ENCODE data around the gene KBTBD6.
A peak's percentile ranks its signal among the peaks of the same experiment; 100 is the strongest.

The KBTBD6 gene

GRCh38 chr13:41132512-41133152 lies at the start of gene KBTBD6:
TSS of gene KBTBD6 (minus strand) at chr13:41132802. CDS start at chr13:41132511, 291 bp downstream.
- TF ChIP-seq CREB5 (CRISPR knock-in tag; IDR thresholded peaks at IDR 0.05; ENCODE audit: low read depth): no peak
- TF ChIP-seq TSHZ2 (CRISPR knock-in tag; IDR thresholded peaks at IDR 0.05): peak; percentile 64
- TF ChIP-seq ISL1 (CRISPR knock-in tag; IDR thresholded peaks at IDR 0.05): no peak
- no peak for TF ChIP-seq ZC3H10 (CRISPR knock-in tag; IDR thresholded peaks at IDR 0.05)
- peak; percentile 99 for ATAC-seq

GRCh38 chr13:41182231-41182630 lies 49.6 kb upstream of the KBTBD6 start:
- ATAC-seq: no peak

GRCh38 chr13:41179593-41180250 lies 47.1 kb upstream of the KBTBD6 start:
- no peak for TF ChIP-seq RARB (CRISPR knock-in tag; IDR thresholded peaks at IDR 0.05)
- no peak for TF ChIP-seq GLIS3 (CRISPR knock-in tag; IDR thresholded peaks at IDR 0.05)
- no peak for TF ChIP-seq CSRNP3 (CRISPR knock-in tag; IDR thresholded peaks at IDR 0.05)
- TF ChIP-seq POU6F1 (CRISPR knock-in tag; IDR thresholded peaks at IDR 0.05; ENCODE audit: borderline replicate concordance, low read depth): no peak
- no peak for TF ChIP-seq SNAI2 (CRISPR knock-in tag; IDR thresholded peaks at IDR 0.05)
- no peak for TF ChIP-seq ZC3H10 (CRISPR knock-in tag; IDR thresholded peaks at IDR 0.05)
- TF ChIP-seq PPARA (CRISPR knock-in tag; IDR thresholded peaks at IDR 0.05; ENCODE audit: borderline replicate concordance): no peak
- no peak for TF ChIP-seq OSR1 (CRISPR knock-in tag; IDR thresholded peaks at IDR 0.05)
- no peak for TF ChIP-seq ZNF565 (CRISPR knock-in tag; conservative IDR thresholded peaks at IDR 0.05; ENCODE audit: low read depth)
- no peak for TF ChIP-seq ISL1 (CRISPR knock-in tag; IDR thresholded peaks at IDR 0.05)
- no peak for TF ChIP-seq CREB5 (CRISPR knock-in tag; IDR thresholded peaks at IDR 0.05; ENCODE audit: low read depth)
- TF ChIP-seq ZFP3 (CRISPR knock-in tag; IDR thresholded peaks at IDR 0.05): no peak
- peak; percentile 54; the same call in 2 of the 3 replicates for ATAC-seq

More at GRCh38 chr13:41182231-41182630, 49.6 kb upstream of the KBTBD6 start:
- no peak for TF ChIP-seq PPARA (CRISPR knock-in tag; IDR thresholded peaks at IDR 0.05; ENCODE audit: borderline replicate concordance)
- TF ChIP-seq ZFP3 (CRISPR knock-in tag; IDR thresholded peaks at IDR 0.05): no peak
- TF ChIP-seq ISL1 (CRISPR knock-in tag; IDR thresholded peaks at IDR 0.05): no peak
- TF ChIP-seq ZFP30 (CRISPR knock-in tag; IDR thresholded peaks at IDR 0.05): no peak
- TF ChIP-seq ARNTL (CRISPR knock-in tag; IDR thresholded peaks at IDR 0.05; ENCODE audit: borderline replicate concordance, low read depth): no peak
- TF ChIP-seq TSHZ2 (CRISPR knock-in tag; IDR thresholded peaks at IDR 0.05): no peak
- no peak for TF ChIP-seq POU6F1 (CRISPR knock-in tag; IDR thresholded peaks at IDR 0.05; ENCODE audit: borderline replicate concordance, low read depth)
